ENCODE results near the gene AQP7.
"Not testable (repeated sequence)": the region's sequence is repeated elsewhere in the genome, so short reads cannot be mapped to it uniquely, and the experiment has no call there.

The AQP7 gene

GRCh38 chr9:33402371-33402770, at the start of gene AQP7:
TSS of gene AQP7 (minus strand) at chr9:33402568. CDS start at chr9:33401262, 1,306 bp downstream.
- not testable (repeated sequence) for DNase-seq (ENCODE audit: low spot score)

GRCh38 chr9:33450621-33451146, 48.3 kb upstream of the AQP7 start:
- DNase-seq (ENCODE audit: low spot score) = no peak

DNA sequence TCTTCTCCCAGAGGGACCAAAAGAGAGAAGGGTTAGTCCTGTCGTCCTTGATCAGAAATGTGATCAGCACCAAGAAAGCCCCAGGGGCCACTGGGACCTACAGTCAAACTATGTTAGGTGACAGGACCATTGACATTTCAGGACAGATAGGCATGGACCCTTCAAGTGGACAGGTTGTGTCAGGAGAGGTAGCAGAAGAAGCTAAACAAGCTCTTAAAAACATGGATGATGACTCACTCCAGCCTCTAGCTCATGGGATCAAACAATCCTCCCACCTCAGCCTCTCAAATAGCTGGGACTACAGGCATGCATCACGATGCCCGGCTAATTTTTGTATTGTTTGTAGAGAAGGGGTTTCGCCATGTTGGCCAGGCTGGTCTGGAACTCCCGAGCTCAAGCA, 47.3 kb upstream of the AQP7 start:
- no peak for DNase-seq (ENCODE audit: low spot score)

- no peak for DNase-seq (ENCODE audit: low spot score)
Measured at GRCh38 chr9:33447799-33448553, 45.6 kb upstream of the AQP7 start.

DNA sequence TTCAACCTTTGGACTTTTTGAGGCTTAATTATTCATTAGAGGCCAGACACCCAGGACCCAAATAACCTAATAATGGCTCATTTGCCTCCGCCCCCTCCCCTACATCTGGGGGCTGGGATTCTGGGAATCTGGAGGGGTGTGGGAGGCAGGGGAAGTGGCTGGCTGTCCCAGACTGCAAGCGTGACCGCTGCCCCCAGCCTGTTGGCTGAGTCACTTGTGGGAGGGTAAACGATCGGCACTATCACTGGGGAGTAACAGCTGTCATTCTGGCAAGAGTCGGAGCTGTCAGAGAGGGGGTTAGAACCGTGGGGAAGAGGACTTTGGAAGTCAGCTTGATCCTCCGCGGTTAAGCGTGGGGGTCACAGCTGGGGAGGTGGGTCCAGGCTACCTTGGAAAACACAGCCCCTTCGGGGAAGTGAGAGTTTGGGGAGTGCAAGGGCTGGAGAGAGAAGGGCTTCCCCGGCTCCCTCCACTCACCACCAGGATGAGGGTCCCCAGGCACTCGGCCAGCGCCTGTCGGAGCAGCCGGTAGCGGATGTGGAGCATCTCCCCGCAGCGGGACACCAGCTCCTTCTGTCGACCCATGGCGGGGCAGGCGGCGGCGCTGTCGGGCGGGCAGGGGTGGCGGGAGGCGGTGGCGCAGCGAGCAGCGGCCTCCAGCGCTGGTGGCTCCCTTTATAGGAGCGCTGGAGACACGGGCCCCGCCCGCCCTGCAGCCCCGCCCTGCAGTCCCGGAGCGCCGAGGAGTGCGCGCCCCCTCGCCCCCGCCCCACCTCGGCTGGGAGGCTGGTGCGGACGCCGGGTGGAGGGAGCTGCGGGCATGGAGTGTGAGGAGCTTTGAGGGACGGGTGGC, 44.8 kb upstream of the AQP7 start, which contains the start of gene AQP3:
Gene AQP3 (minus strand): TSS at position 648 of the 853 bp plus-strand sequence. CDS start 63 bp downstream, at position 585.
- DNase-seq (ENCODE audit: low spot score) = peak; percentile 54

DNA sequence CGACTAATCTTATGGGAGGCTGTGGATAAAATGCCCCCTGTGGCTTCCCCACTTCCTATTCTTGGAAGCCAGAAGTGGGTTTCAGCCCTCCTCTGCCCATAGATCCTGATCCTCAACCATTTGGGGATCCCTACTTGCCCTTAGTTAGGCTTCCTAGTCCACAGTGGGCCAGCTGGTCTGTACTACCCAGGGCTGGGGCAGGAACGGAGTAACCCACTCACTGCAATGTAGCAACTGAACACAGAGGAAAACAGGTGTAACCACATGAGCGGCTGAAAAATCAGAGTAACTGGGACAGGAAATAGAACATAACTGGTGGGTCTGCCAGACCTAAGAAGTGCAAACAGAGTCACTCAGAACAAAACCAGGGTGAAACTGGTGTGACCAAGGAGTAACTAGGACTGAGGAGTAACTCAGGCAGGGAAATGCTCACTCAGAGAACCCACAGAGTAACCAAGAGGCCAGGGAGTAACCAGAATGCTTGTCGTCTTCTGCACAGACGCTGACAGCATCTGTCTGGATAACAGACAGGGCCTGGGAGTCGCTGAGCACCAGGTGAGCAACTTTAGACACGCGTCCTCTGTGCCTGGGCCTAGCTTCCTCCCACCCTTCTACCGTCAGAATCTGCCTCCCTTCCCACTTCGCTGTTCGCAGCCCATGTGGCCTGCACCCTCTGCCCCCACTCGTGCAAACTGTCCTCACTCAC, 44.0 kb upstream of the AQP7 start:
- no peak for DNase-seq (ENCODE audit: low spot score)

GRCh38 chr9:33445389-33446239, 43.2 kb upstream of the AQP7 start:
- DNase-seq (ENCODE audit: low spot score) = no peak

GRCh38 chr9:33443464-33444154, 41.2 kb upstream of the AQP7 start:
- no peak for DNase-seq (ENCODE audit: low spot score)

DNA sequence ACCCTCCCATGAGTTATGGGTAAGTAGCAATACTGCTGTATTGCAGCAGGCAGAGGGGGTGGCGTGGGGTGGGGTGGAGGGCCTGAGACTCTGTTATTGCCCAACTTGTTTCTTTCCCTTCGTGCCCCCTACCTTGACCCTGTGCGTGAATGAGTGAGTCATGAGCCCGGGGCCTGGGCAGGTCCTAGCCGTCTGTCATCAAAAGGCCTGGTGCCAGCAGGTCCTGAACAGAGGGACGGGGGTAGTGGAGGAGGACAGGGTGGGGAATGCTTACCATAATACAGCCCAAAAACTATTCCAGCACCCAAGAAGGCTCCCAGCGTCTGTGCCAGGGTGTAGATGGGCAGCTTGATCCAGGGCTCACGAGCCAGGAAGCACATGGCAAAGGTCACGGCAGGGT, 40.7 kb upstream of the AQP7 start:
- no peak for DNase-seq (ENCODE audit: low spot score)

GRCh38 chr9:33442125-33442524, 39.8 kb upstream of the AQP7 start:
- DNase-seq (ENCODE audit: low spot score) = no peak

GRCh38 chr9:33440609-33441008, 38.2 kb upstream of the AQP7 start:
- no peak for DNase-seq (ENCODE audit: low spot score)

GRCh38 chr9:33440204-33440603, 37.8 kb upstream of the AQP7 start:
- DNase-seq (ENCODE audit: low spot score) = no peak

GRCh38 chr9:33439731-33440130, 37.4 kb upstream of the AQP7 start:
- DNase-seq (ENCODE audit: low spot score) = no peak

DNA sequence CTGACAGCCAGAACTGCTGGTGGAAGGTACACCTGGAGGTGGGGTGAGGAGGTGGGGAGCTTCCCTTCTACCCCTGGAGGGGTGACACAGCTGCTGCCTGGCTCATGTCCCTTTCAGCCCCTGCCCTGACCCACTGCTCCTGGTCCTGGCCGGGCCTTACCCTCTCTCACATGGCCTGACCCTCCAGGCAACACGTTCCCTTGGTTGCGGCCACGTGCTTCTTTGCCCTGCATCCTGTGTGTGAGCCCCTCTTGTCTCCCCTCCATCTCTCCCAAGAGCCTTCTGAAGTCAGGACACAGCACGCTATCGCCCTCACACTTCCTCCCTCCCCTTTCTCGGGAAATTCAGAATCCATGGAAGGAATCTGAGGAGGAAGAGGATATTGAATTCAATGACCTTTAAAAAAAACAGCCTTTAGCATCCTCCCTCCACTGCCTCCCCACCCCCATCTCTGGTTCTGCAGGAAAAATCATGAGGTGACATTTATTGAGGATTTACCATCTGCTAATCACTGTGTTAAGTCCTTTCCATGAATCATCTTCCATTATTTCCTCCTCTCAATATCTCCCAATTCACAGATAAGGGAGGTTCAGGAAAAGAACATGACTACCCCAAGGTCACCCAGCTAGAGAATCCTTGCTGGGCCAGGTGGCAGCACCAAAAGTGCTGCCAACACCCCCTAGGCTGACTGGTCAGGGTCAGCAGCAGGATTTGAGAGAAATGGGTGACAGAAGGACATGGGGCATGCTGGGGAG, 36.7 kb upstream of the AQP7 start:
- DNase-seq (ENCODE audit: low spot score) = no peak

- no peak for DNase-seq (ENCODE audit: low spot score)
Measured at GRCh38 chr9:33437898-33438297, 35.5 kb upstream of the AQP7 start.

- DNase-seq (ENCODE audit: low spot score) = no peak
Measured at GRCh38 chr9:33437205-33437604, 34.8 kb upstream of the AQP7 start.

- DNase-seq (ENCODE audit: low spot score) = no peak
Measured at GRCh38 chr9:33436445-33436844, 34.1 kb upstream of the AQP7 start.

GRCh38 chr9:33435821-33436277, 33.5 kb upstream of the AQP7 start:
- peak; percentile 25 for DNase-seq (ENCODE audit: low spot score)

GRCh38 chr9:33434317-33435105, 32.1 kb upstream of the AQP7 start:
- DNase-seq (ENCODE audit: low spot score) = no peak
